Astrocyte (in vitro differentiated cells and primary cell): ENCODE measurements around the gene QRICH1. TPM values are rescaled to one million over a fixed set of nuclear protein-coding genes. Genes with fewer than 3 reads are reported as not detected.

Experiments
- DNase-seq: peaks from one replicate; pipeline ENCODE4 v3.0.0-alpha.2; 2010; ENCODE audit warnings: low read depth
- FAIRE-seq: peaks from 2 replicates; lab custom pipeline; 2011; peaks lifted over from hg19 to GRCh38; lab: Jason Lieb, UNC
- H2AFZ ChIP-seq: 2 replicates; pipeline ENCODE4 v1.6.0; 2012; ENCODE audit warnings: low read depth, low read length, inconsistent platforms
- H3K27ac ChIP-seq: 2 replicates; pipeline ENCODE4 v1.5.1; 2011; ENCODE audit warnings: low read depth, low read length, inconsistent platforms
- H3K27me3 ChIP-seq: 2 replicates; pipeline ENCODE4 v1.6.0; 2011; ENCODE audit warnings: low read length, inconsistent platforms; ENCODE audit not compliant: insufficient read depth
- H3K36me3 ChIP-seq: 2 replicates; pipeline ENCODE4 v1.5.1; 2011; ENCODE audit warnings: low read length, inconsistent platforms; ENCODE audit not compliant: insufficient read depth
- H3K4me1 ChIP-seq: 2 replicates; pipeline ENCODE4 v1.5.1; 2011; ENCODE audit warnings: low read length, inconsistent platforms; ENCODE audit not compliant: insufficient read depth
- H3K4me2 ChIP-seq: 2 replicates; pipeline ENCODE4 v1.6.0; 2012; ENCODE audit warnings: low read length, inconsistent platforms
- H3K4me3 ChIP-seq: 2 replicates; pipeline ENCODE4 v1.5.1; 2011; ENCODE audit warnings: low read depth, mild to moderate bottlenecking, low read length, inconsistent platforms; ENCODE audit not compliant: insufficient read depth
- H3K79me2 ChIP-seq: 2 replicates; pipeline ENCODE4 v1.6.0; 2012; ENCODE audit warnings: mild to moderate bottlenecking, low read length, inconsistent platforms; ENCODE audit not compliant: insufficient read depth
- H3K9ac ChIP-seq: 2 replicates; pipeline ENCODE4 v1.6.0; 2012; ENCODE audit warnings: mild to moderate bottlenecking, low read length, inconsistent platforms
- H3K9me3 ChIP-seq: 2 replicates; pipeline ENCODE4 v1.5.1; 2012; ENCODE audit warnings: low read depth, mild to moderate bottlenecking, low read length, inconsistent platforms; ENCODE audit not compliant: insufficient read depth
- H4K20me1 ChIP-seq: 2 replicates; pipeline ENCODE4 v1.6.0; 2012; ENCODE audit warnings: low read length, inconsistent platforms; ENCODE audit not compliant: insufficient read depth
- H3K27ac Mint-ChIP-seq: one replicate; pipeline ENCODE4 v1.8.0; 2021; ENCODE audit warnings: mild to moderate bottlenecking, mixed read lengths; ENCODE audit not compliant: unreplicated experiment
- H3K27me3 Mint-ChIP-seq: one replicate; pipeline ENCODE4 v1.8.0; 2021; ENCODE audit warnings: low read depth, mixed read lengths; ENCODE audit not compliant: unreplicated experiment
- H3K36me3 Mint-ChIP-seq: one replicate; pipeline ENCODE4 v1.8.0; 2021; ENCODE audit warnings: low read depth, mixed read lengths; ENCODE audit not compliant: unreplicated experiment
- H3K4me1 Mint-ChIP-seq: one replicate; pipeline ENCODE4 v1.8.0; 2021; ENCODE audit warnings: low read depth, mixed read lengths; ENCODE audit not compliant: unreplicated experiment
- H3K4me3 Mint-ChIP-seq: one replicate; pipeline ENCODE4 v1.8.0; 2021; ENCODE audit warnings: mild to moderate bottlenecking, moderate library complexity, mixed read lengths; ENCODE audit not compliant: unreplicated experiment
- H3K9me3 Mint-ChIP-seq: one replicate; pipeline ENCODE4 v1.8.0; 2021; ENCODE audit warnings: mild to moderate bottlenecking, mixed read lengths; ENCODE audit not compliant: unreplicated experiment
- CTCF ChIP-seq: IDR thresholded peaks from 2 replicates; pipeline ENCODE4 v1.5.1; 2011; ENCODE audit warnings: low read depth, mild to moderate bottlenecking, inconsistent platforms, low read length, moderate library complexity; ENCODE audit not compliant: insufficient read depth
- EZH2 ChIP-seq: IDR thresholded peaks from 2 replicates; pipeline ENCODE4 v1.6.1; 2012; ENCODE audit warnings: mild to moderate bottlenecking, low read length, inconsistent platforms; ENCODE audit not compliant: insufficient read depth
- total RNA-seq: library from RNA; stranded (reverse); gene quantifications from 2 replicates; pipeline ENCODE4 v1.2.1, GENCODE V29; 2021

Gene QRICH1
- total RNA-seq, 1 donor from 2014 or later = 119 TPM

- H4K20me1 ChIP-seq = peaks cover 62% of the 10 kb centered on the region
- H3K4me2 ChIP-seq = no peak overlapping the region
- H3K27ac ChIP-seq = no peak overlapping the region
- Mint-ChIP-seq H3K4me3 (no peak overlapping the region), H3K4me1 (no peaks in the 10 kb centered on the region), H3K9me3 (no peaks in the 10 kb centered on the region), H3K27ac (no peak overlapping the region), H3K27me3 (no peaks in the 10 kb centered on the region), H3K36me3 (peaks cover 12% of the 10 kb centered on the region)
- H3K4me1 ChIP-seq = no peaks in the 10 kb centered on the region
- H3K36me3 ChIP-seq = peaks cover 35% of the 10 kb centered on the region
- FAIRE-seq (no peak), DNase-seq (no peak)
- no peaks in the 10 kb centered on the region for H3K9me3 ChIP-seq
- peaks cover 77% of the 10 kb centered on the region for H3K79me2 ChIP-seq
- no peak overlapping the region for H3K4me3 ChIP-seq
- no peak overlapping the region for H3K9ac ChIP-seq
- TF ChIP-seq CTCF = no peak
- no peak for TF ChIP-seq EZH2
- H2AFZ ChIP-seq = no peak overlapping the region
- no peaks in the 10 kb centered on the region for H3K27me3 ChIP-seq
These were observed 17.2 kb downstream of the QRICH1 start for GRCh38 chr3:49076646-49077045.

GRCh38 chr3:49076116-49076515 lies 17.8 kb downstream of the QRICH1 start:
- peaks cover 77% of the 10 kb centered on the region for H3K79me2 ChIP-seq
- peaks cover 39% of the 10 kb centered on the region for H3K36me3 ChIP-seq
- no peaks in the 10 kb centered on the region for H3K4me1 Mint-ChIP-seq
- no peaks in the 10 kb centered on the region for H3K27me3 ChIP-seq
- H3K36me3 Mint-ChIP-seq = peaks cover 14% of the 10 kb centered on the region
- FAIRE-seq (no peak), DNase-seq (no peak)
- H3K9me3 ChIP-seq = no peaks in the 10 kb centered on the region
- no peaks in the 10 kb centered on the region for H3K4me1 ChIP-seq
- no peak overlapping the region for H3K27ac Mint-ChIP-seq
- H2AFZ ChIP-seq = no peak overlapping the region
- no peak for TF ChIP-seq EZH2
- no peak for TF ChIP-seq CTCF
- H4K20me1 ChIP-seq = peaks cover 63% of the 10 kb centered on the region
- no peak overlapping the region for H3K4me3 Mint-ChIP-seq
- no peaks in the 10 kb centered on the region for H3K27me3 Mint-ChIP-seq
- H3K4me3 ChIP-seq = no peak overlapping the region
- H3K9ac ChIP-seq = no peak overlapping the region
- no peak overlapping the region for H3K27ac ChIP-seq
- H3K4me2 ChIP-seq = no peak overlapping the region
- no peaks in the 10 kb centered on the region for H3K9me3 Mint-ChIP-seq

GRCh38 chr3:49058011-49058410 lies 35.9 kb downstream of the QRICH1 start:
- no peak overlapping the region for H2AFZ ChIP-seq
- H3K4me3 ChIP-seq = no peak overlapping the region
- H3K27me3 ChIP-seq = no peaks in the 10 kb centered on the region
- H3K4me2 ChIP-seq = no peak overlapping the region
- Mint-ChIP-seq H3K4me3 (no peak overlapping the region), H3K4me1 (no peaks in the 10 kb centered on the region), H3K27ac (peak overlapping the region; percentile 23), H3K36me3 (peaks cover 19% of the 10 kb centered on the region), H3K9me3 (no peaks in the 10 kb centered on the region), H3K27me3 (no peaks in the 10 kb centered on the region)
- H3K9ac ChIP-seq = no peak overlapping the region
- peaks cover 47% of the 10 kb centered on the region for H3K79me2 ChIP-seq
- H3K27ac ChIP-seq = no peak overlapping the region
- peaks cover 50% of the 10 kb centered on the region for H4K20me1 ChIP-seq
- H3K4me1 ChIP-seq = no peaks in the 10 kb centered on the region
- FAIRE-seq (no peak), DNase-seq (no peak)
- no peaks in the 10 kb centered on the region for H3K9me3 ChIP-seq
- TF ChIP-seq EZH2 (no peak), CTCF (no peak)
- H3K36me3 ChIP-seq = peaks cover 30% of the 10 kb centered on the region
